Retinal pigment epithelial cell (primary cell): ENCODE measurements around the gene HIPK3.

Source experiments
- DNase-seq: peaks from one replicate; pipeline ENCODE4 v3.0.0-alpha.2; 2010; ENCODE audit warnings: low read depth
- H3K4me3 ChIP-seq: 2 replicates; pipeline ENCODE4 v1.5.1; 2011; ENCODE audit warnings: mild to moderate bottlenecking, low read length, control low read depth, moderate library complexity
- CTCF ChIP-seq: conservative IDR thresholded peaks from 2 replicates; pipeline ENCODE4 v1.5.1; 2011; ENCODE audit warnings: low read depth, low read length, control low read depth, inconsistent platforms

Gene HIPK3

GRCh38 chr11:33394431-33395109, 137.4 kb downstream of the HIPK3 start:
- TF ChIP-seq CTCF = no peak
- no peak overlapping the region for H3K4me3 ChIP-seq
- DNase-seq = no peak

GRCh38 chr11:33396361-33396760, 139.2 kb downstream of the HIPK3 start:
- TF ChIP-seq CTCF = no peak
- DNase-seq = no peak
- H3K4me3 ChIP-seq = no peak overlapping the region

- no peak for TF ChIP-seq CTCF
- DNase-seq = no peak
- H3K4me3 ChIP-seq = no peak overlapping the region
Measured at GRCh38 chr11:33399421-33399820, 142.2 kb downstream of the HIPK3 start.

GRCh38 chr11:33402066-33402465, 144.9 kb downstream of the HIPK3 start:
- H3K4me3 ChIP-seq = no peak overlapping the region
- no peak for TF ChIP-seq CTCF
- no peak for DNase-seq

- DNase-seq = no peak
- H3K4me3 ChIP-seq = no peak overlapping the region
- TF ChIP-seq CTCF = no peak
Measured at GRCh38 chr11:33403344-33403743, 146.2 kb downstream of the HIPK3 start.

GRCh38 chr11:33405834-33406602, 148.8 kb downstream of the HIPK3 start:
- DNase-seq = no peak
- no peak overlapping the region for H3K4me3 ChIP-seq
- TF ChIP-seq CTCF = no peak
